Psoas muscle (tissue), 8 donors: Measurements from ENCODE around the gene CCDC148. TPM values are rescaled to one million over a fixed set of nuclear protein-coding genes. Genes with fewer than 3 reads are reported as not detected.

Experiments
- ATAC-seq, 4 donors: fragments of 200-7000 bp; cut with Tn5 transposase; one replicate each; pipeline ENCODE4 v1.9.1; 2020; ENCODE audit warnings: moderate library complexity in 3 of 4, mild to moderate bottlenecking in 2 of 4
- DNase-seq, 2 donors: peaks; one replicate each; pipeline ENCODE4 v3.0.0-alpha.2; 2020
- H3K27ac ChIP-seq: fragments of 200-600 bp; one replicate; pipeline ENCODE4 v1.8.0; 2022
- H3K27me3 ChIP-seq, 3 donors: fragments of 200-600 bp in 1 of 3; one replicate each; pipeline versions ENCODE4 v1.6.1 to v1.8.0; 2013 to 2022; ENCODE audit warnings: low read length in 2 of 3, mild to moderate bottlenecking in 2 of 3, moderate library complexity in 1 of 3; ENCODE audit not compliant: insufficient read depth in 3 of 3
- H3K36me3 ChIP-seq, 2 donors: fragments of 200-600 bp in 1 of 2; one replicate each; pipeline versions ENCODE4 v1.6.1 to v1.8.0; 2013 to 2022; ENCODE audit warnings: low read depth in 1 of 2, mild to moderate bottlenecking in 1 of 2, moderate library complexity in 1 of 2; ENCODE audit not compliant: insufficient read depth in 1 of 2
- H3K4me1 ChIP-seq: fragments of 200-600 bp; one replicate; pipeline ENCODE4 v1.8.0; 2022
- H3K4me3 ChIP-seq: fragments of 200-600 bp; one replicate; pipeline ENCODE4 v1.8.0; 2022; ENCODE audit warnings: mild to moderate bottlenecking
- H3K9me3 ChIP-seq: fragments of 200-600 bp; one replicate; pipeline ENCODE4 v1.8.0; 2022
- WGBS, 3 donors: extraction: QIAGEN DNeasy Blood & Tissue Kit; methylation state at CpG; one replicate each; pipeline versions ENCODE4 v1.1.6 to v1.1.7; 2013; 5-methylcytosine and 5-hydroxymethylcytosine counted together
- intact Hi-C, 2 donors: fragments of 100-400 bp; cut with DNase I; formaldehyde crosslinking; loops; one replicate each; pipeline versions ENCODE4 v1.11.0 to v1.14.2; 2022
- polyA plus RNA-seq, 3 donors: library from polyadenylated mRNA; stranded (reverse); fragments of 200-250 nt; gene quantifications; one replicate each; pipeline ENCODE4 v1.2.3, GENCODE V29; 2013
- total RNA-seq, 4 donors: library from RNA; stranded (reverse); fragmentation: NEBNext Ultra II Directional in 2 of 4; extraction: Animal tissue kit (Norgen Biotek cat#: 25700) in 2 of 4; gene quantifications; one replicate each; pipeline versions ENCODE4 v1.2.1 to v1.2.4, GENCODE V29; 2021 to 2023
- TF ChIP-seq, protein P1 (sequence below): fragments of 200-600 bp; IDR thresholded peaks from one replicate; pipeline ENCODE4 v1.8.0; 2022; ENCODE audit warnings: antibody characterized with exemption
- donor health status: healthy with polysubstance abuse.
- donor health status: DM: no; HTN: no; CAD: no; lungs with moderate emphysema.
- donor health status: Bipolar disorder and iron deficiency.
- donor health status: healthy.
- donor health status: DM: yes; HTN: yes; CAD: no.
- donor health status: DM: no; HTN: no; CAD: no.
- donor health status: DM: no; HTN: no; CAD: no.
- donor health status: DM: yes; HTN: yes; CAD: no.

CCDC148 gene
- total and polyA plus RNA-seq, 7 donors: 0.10 TPM; not detected in 6

DNA sequence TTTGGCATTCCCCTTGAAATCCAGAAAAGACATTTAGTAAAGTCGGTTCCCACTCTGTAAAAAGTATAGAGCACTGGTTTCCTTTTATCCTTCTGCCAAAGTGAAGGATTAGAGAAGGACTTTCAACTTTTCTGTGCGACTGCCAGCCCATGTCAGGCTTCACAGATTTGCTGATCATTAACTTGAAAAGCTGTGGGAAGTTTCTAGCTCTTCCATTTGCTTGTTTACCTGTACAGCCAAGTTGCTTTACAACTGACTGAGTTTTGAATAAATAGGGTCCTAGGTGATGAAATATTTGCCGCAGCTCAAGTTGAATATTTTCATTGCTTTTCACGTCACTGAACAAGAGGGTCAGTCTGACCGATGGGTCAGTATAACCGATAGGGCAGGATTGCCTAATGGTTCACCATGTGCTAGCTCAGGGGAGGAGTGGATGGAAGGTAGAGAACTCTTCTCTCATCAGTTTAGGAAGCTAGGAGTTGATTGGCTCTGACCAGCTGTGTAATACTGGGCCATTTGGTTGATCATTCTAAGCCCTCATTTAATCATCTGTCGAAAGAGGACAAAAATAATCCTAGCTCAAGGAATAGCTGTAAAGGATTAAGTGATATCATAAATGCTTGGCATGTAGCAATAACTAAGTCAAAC is 324.5 kb downstream of the CCDC148 start:
- intact Hi-C loops: no loop called here
- no peaks in the 10 kb centered on the region for H3K9me3 ChIP-seq

GRCh38 chr2:158131483-158131912 is 325.1 kb downstream of the CCDC148 start:
- ATAC-seq: no peak
- Histone ChIP-seq H3K4me3 (no peak overlapping the region), H3K27me3 (no peaks in the 10 kb centered on the region), H3K27ac (no peak overlapping the region), H3K9me3 (no peaks in the 10 kb centered on the region), H3K36me3 (no peaks in the 10 kb centered on the region), H3K4me1 (no peaks in the 10 kb centered on the region)
- WGBS, 3 donors: 85 to 94% (median 88%) methylated on average over 1 of the region's 1 CpG
- TF ChIP-seq, protein P1, sequence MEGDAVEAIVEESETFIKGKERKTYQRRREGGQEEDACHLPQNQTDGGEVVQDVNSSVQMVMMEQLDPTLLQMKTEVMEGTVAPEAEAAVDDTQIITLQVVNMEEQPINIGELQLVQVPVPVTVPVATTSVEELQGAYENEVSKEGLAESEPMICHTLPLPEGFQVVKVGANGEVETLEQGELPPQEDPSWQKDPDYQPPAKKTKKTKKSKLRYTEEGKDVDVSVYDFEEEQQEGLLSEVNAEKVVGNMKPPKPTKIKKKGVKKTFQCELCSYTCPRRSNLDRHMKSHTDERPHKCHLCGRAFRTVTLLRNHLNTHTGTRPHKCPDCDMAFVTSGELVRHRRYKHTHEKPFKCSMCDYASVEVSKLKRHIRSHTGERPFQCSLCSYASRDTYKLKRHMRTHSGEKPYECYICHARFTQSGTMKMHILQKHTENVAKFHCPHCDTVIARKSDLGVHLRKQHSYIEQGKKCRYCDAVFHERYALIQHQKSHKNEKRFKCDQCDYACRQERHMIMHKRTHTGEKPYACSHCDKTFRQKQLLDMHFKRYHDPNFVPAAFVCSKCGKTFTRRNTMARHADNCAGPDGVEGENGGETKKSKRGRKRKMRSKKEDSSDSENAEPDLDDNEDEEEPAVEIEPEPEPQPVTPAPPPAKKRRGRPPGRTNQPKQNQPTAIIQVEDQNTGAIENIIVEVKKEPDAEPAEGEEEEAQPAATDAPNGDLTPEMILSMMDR: no peak
- DNase-seq: no peak
- intact Hi-C loops: no loop called here

More for the DNA sequence above, 324.5 kb downstream of the CCDC148 start:
- H3K4me1 ChIP-seq: no peaks in the 10 kb centered on the region
- DNase-seq (no peak), ATAC-seq (no peak)
- WGBS, 3 donors: 87 to 89% (median 88%) methylated on average over 7 of the region's 7 CpGs
- no peak overlapping the region for H3K4me3 ChIP-seq
- H3K36me3 ChIP-seq: no peaks in the 10 kb centered on the region
- TF ChIP-seq, protein P1: no peak
- H3K27ac ChIP-seq: no peak overlapping the region
- H3K27me3 ChIP-seq: no peaks in the 10 kb centered on the region

- no peaks in the 10 kb centered on the region for H3K36me3 ChIP-seq
- H3K27ac ChIP-seq: no peak overlapping the region
- no peaks in the 10 kb centered on the region for H3K9me3 ChIP-seq
- H3K4me3 ChIP-seq: no peak overlapping the region
- TF ChIP-seq, protein P1: no peak
- H3K27me3 ChIP-seq: no peaks in the 10 kb centered on the region
- H3K4me1 ChIP-seq: no peaks in the 10 kb centered on the region
- 78 to 88% (median 86%) methylated on average over 2 of the region's 2 CpGs for WGBS, 3 donors
- ATAC-seq (no peak), DNase-seq (no peak)
- intact Hi-C loops: no loop called here
These were observed 325.6 kb downstream of the CCDC148 start for GRCh38 chr2:158130832-158131473.

- intact Hi-C loops: no loop called here
These were observed 327.5 kb downstream of the CCDC148 start for GRCh38 chr2:158129037-158129436.

More at GRCh38 chr2:158129037-158129436, 327.5 kb downstream of the CCDC148 start:
- H3K36me3 ChIP-seq: no peaks in the 10 kb centered on the region
- no peaks in the 10 kb centered on the region for H3K27me3 ChIP-seq
- DNase-seq (no peak), ATAC-seq (no peak)
- H3K4me1 ChIP-seq: no peaks in the 10 kb centered on the region
- H3K4me3 ChIP-seq: no peak overlapping the region
- TF ChIP-seq, protein P1: no peak
- H3K9me3 ChIP-seq: no peaks in the 10 kb centered on the region
- H3K27ac ChIP-seq: no peak overlapping the region
- 74 to 75% (median 74%) methylated on average over 5 of the region's 5 CpGs for WGBS, 3 donors
